Measurements from ENCODE around the gene NKAIN4. TPM values are rescaled to one million over a fixed set of nuclear protein-coding genes. Genes with fewer than 3 reads are reported as not detected.
"Not testable (repeated sequence)": the region's sequence is repeated elsewhere in the genome, so short reads cannot be mapped to it uniquely, and the experiment has no call there.

Gene NKAIN4
- total RNA-seq, 1 experiment from 2014 or later, result 12.9 TPM

GRCh38 chr20:63238031-63238430, 16.2 kb downstream of the NKAIN4 start:
- no peak for DNase-seq (ENCODE audit: low read depth)

GRCh38 chr20:63236116-63236837, 18.0 kb downstream of the NKAIN4 start:
- DNase-seq (ENCODE audit: low read depth), result no peak

- DNase-seq (ENCODE audit: low read depth), result no peak
Observed at GRCh38 chr20:63235399-63235983, 18.8 kb downstream of the NKAIN4 start, which contains the start of gene BIRC7. Gene BIRC7 (plus strand): TSS chr20:63235905. CDS start chr20:63236097, 192 bp downstream.

GRCh38 chr20:63234693-63235398, 19.4 kb downstream of the NKAIN4 start:
- no peak for DNase-seq (ENCODE audit: low read depth)

GRCh38 chr20:63233924-63234323, 20.3 kb downstream of the NKAIN4 start:
- DNase-seq (ENCODE audit: low read depth), result no peak

GRCh38 chr20:63233061-63233344, 21.3 kb downstream of the NKAIN4 start:
- DNase-seq (ENCODE audit: low read depth), result no peak

- DNase-seq (ENCODE audit: low read depth), result peak; percentile 95
Observed at GRCh38 chr20:63232235-63233060, 21.8 kb downstream of the NKAIN4 start.

- DNase-seq (ENCODE audit: low read depth), result no peak
Observed at GRCh38 chr20:63230800-63231268, 23.4 kb downstream of the NKAIN4 start.

GRCh38 chr20:63228806-63229205, 25.5 kb downstream of the NKAIN4 start:
- no peak for DNase-seq (ENCODE audit: low read depth)

- DNase-seq (ENCODE audit: low read depth), result no peak
Observed at GRCh38 chr20:63227260-63227659, 27.0 kb downstream of the NKAIN4 start.

GRCh38 chr20:63226042-63226943, 28.0 kb downstream of the NKAIN4 start:
- DNase-seq (ENCODE audit: low read depth), result peak; percentile 85

GRCh38 chr20:63225082-63225454, 29.2 kb downstream of the NKAIN4 start:
- DNase-seq (ENCODE audit: low read depth), result no peak

- peak; percentile 85 for DNase-seq (ENCODE audit: low read depth)
Observed at GRCh38 chr20:63224412-63225081, 29.7 kb downstream of the NKAIN4 start.

GRCh38 chr20:63223826-63224207, 30.4 kb downstream of the NKAIN4 start:
- no peak for DNase-seq (ENCODE audit: low read depth)

- DNase-seq (ENCODE audit: low read depth), result peak; percentile 47
Observed at GRCh38 chr20:63223121-63223825, 31.0 kb downstream of the NKAIN4 start.

- no peak for DNase-seq (ENCODE audit: low read depth)
Observed at GRCh38 chr20:63222541-63222940, 31.7 kb downstream of the NKAIN4 start.

- DNase-seq (ENCODE audit: low read depth), result not testable (repeated sequence)
Observed at GRCh38 chr20:63221400-63222053, 32.7 kb downstream of the NKAIN4 start.

- no peak for DNase-seq (ENCODE audit: low read depth)
Observed at GRCh38 chr20:63220696-63221399, 33.4 kb downstream of the NKAIN4 start.
